Glutamatergic neuron (in vitro differentiated cells): Measurements from ENCODE around the gene RIN1. TPM values are rescaled to one million over a fixed set of nuclear protein-coding genes. Genes with fewer than 3 reads are reported as not detected.

Experiments
- DNase-seq: peaks from one replicate; pipeline ENCODE4 v3.0.0; 2022
- H3K27ac Mint-ChIP-seq: one replicate; pipeline ENCODE4 v1.8.0; 2020; ENCODE audit warnings: mild to moderate bottlenecking, mixed read lengths, inconsistent platforms; ENCODE audit not compliant: unreplicated experiment
- H3K27me3 Mint-ChIP-seq: one replicate; pipeline ENCODE4 v1.8.0; 2020; ENCODE audit warnings: mild to moderate bottlenecking, moderate library complexity, mixed read lengths, inconsistent platforms; ENCODE audit not compliant: unreplicated experiment
- H3K36me3 Mint-ChIP-seq: one replicate; pipeline ENCODE4 v1.8.0; 2020; ENCODE audit warnings: mild to moderate bottlenecking, mixed read lengths, inconsistent platforms; ENCODE audit not compliant: unreplicated experiment
- H3K4me1 Mint-ChIP-seq: one replicate; pipeline ENCODE4 v1.8.0; 2020; ENCODE audit warnings: mild to moderate bottlenecking, low read depth, mixed read lengths, inconsistent platforms; ENCODE audit not compliant: unreplicated experiment
- H3K4me3 Mint-ChIP-seq: one replicate; pipeline ENCODE4 v1.8.0; 2020; ENCODE audit warnings: mild to moderate bottlenecking, mixed read lengths, inconsistent platforms; ENCODE audit not compliant: unreplicated experiment
- H3K9me3 Mint-ChIP-seq: one replicate; pipeline ENCODE4 v1.8.0; 2020; ENCODE audit warnings: mild to moderate bottlenecking, moderate library complexity, mixed read lengths, inconsistent platforms; ENCODE audit not compliant: unreplicated experiment
- CTCF ChIP-seq: fragments of 200-600 bp; sonication (generic); IDR thresholded peaks from one replicate; pipeline ENCODE4 v1.5.0; 2021; ENCODE audit not compliant: partially characterized antibody, unreplicated experiment
- total RNA-seq: library from RNA; stranded (reverse); fragmentation: NEBNext Ultra II Directional; extraction: Animal tissue kit (Norgen Biotek cat#: 25700); gene quantifications from one replicate; pipeline ENCODE4 v1.2.1, GENCODE V29; 2021; ENCODE audit not compliant: unreplicated experiment

Gene RIN1
- total RNA-seq, 1 donor from 2014 or later, result 1.9 TPM

- TF ChIP-seq CTCF, result no peak
- Mint-ChIP-seq H3K27ac (no peak overlapping the region), H3K9me3 (no peaks in the 10 kb centered on the region), H3K36me3 (no peaks in the 10 kb centered on the region), H3K4me1 (peaks cover 14% of the 10 kb centered on the region), H3K27me3 (peaks cover 5% of the 10 kb centered on the region), H3K4me3 (peak overlapping the region; percentile 71)
- no peak for DNase-seq
Observed at GRCh38 chr11:66369073-66369894, 33.0 kb upstream of the RIN1 start.

GRCh38 chr11:66368484-66368883, 32.2 kb upstream of the RIN1 start:
- no peak for DNase-seq
- peaks cover 2% of the 10 kb centered on the region for H3K9me3 Mint-ChIP-seq
- peaks cover 14% of the 10 kb centered on the region for H3K4me1 Mint-ChIP-seq
- peaks cover 7% of the 10 kb centered on the region for H3K27me3 Mint-ChIP-seq
- no peak overlapping the region for H3K4me3 Mint-ChIP-seq
- no peak for TF ChIP-seq CTCF
- H3K36me3 Mint-ChIP-seq, result no peaks in the 10 kb centered on the region
- no peak overlapping the region for H3K27ac Mint-ChIP-seq

- peaks cover 2% of the 10 kb centered on the region for H3K9me3 Mint-ChIP-seq
- peaks cover 7% of the 10 kb centered on the region for H3K27me3 Mint-ChIP-seq
- DNase-seq, result no peak
- no peak overlapping the region for H3K27ac Mint-ChIP-seq
- H3K36me3 Mint-ChIP-seq, result no peaks in the 10 kb centered on the region
- H3K4me1 Mint-ChIP-seq, result peaks cover 14% of the 10 kb centered on the region
- no peak for TF ChIP-seq CTCF
- H3K4me3 Mint-ChIP-seq, result no peak overlapping the region
Observed at GRCh38 chr11:66367561-66368312, 31.5 kb upstream of the RIN1 start.

- no peak for TF ChIP-seq CTCF
- Mint-ChIP-seq H3K9me3 (peaks cover 4% of the 10 kb centered on the region), H3K27ac (no peak overlapping the region), H3K27me3 (peaks cover 7% of the 10 kb centered on the region), H3K36me3 (no peaks in the 10 kb centered on the region), H3K4me3 (no peak overlapping the region), H3K4me1 (peaks cover 14% of the 10 kb centered on the region)
- no peak for DNase-seq
Observed at GRCh38 chr11:66366844-66367477, 30.7 kb upstream of the RIN1 start.
